CD4-positive, alpha-beta T cell treated with Interleukin-2 at 100 ng/mL for 4 hours (primary cell): Measurements from ENCODE around the gene ME3.
"Not testable (repeated sequence)": the region's sequence is repeated elsewhere in the genome, so short reads cannot be mapped to it uniquely, and the experiment has no call there.

Experiments
- DNase-seq: peaks from one replicate; pipeline ENCODE4 v3.0.0-alpha.2; 2020; ENCODE audit warnings: low spot score

ME3 gene

GRCh38 chr11:86558841-86559240 lies 113.6 kb downstream of the ME3 start:
- no peak for DNase-seq

GRCh38 chr11:86558207-86558606 lies 114.2 kb downstream of the ME3 start:
- DNase-seq: no peak

GRCh38 chr11:86555866-86556265 lies 116.5 kb downstream of the ME3 start:
- DNase-seq: no peak

GRCh38 chr11:86555401-86555800 lies 117.0 kb downstream of the ME3 start:
- DNase-seq: no peak

- no peak for DNase-seq
Measured at GRCh38 chr11:86553265-86553664, 119.2 kb downstream of the ME3 start.

- DNase-seq: no peak
Measured at GRCh38 chr11:86551288-86552092, 120.9 kb downstream of the ME3 start.

GRCh38 chr11:86550757-86551156 lies 121.7 kb downstream of the ME3 start:
- no peak for DNase-seq

- no peak for DNase-seq
Measured at GRCh38 chr11:86548271-86548917, 124.0 kb downstream of the ME3 start.

GRCh38 chr11:86547727-86548126 lies 124.7 kb downstream of the ME3 start:
- no peak for DNase-seq

GRCh38 chr11:86541299-86541698 lies 131.1 kb downstream of the ME3 start:
- DNase-seq: not testable (repeated sequence)

- DNase-seq: no peak
Measured at GRCh38 chr11:86538223-86538548, 134.2 kb downstream of the ME3 start.

- no peak for DNase-seq
Measured at GRCh38 chr11:86537541-86538222, 134.7 kb downstream of the ME3 start.

- DNase-seq: no peak
Measured at GRCh38 chr11:86535773-86536172, 136.6 kb downstream of the ME3 start.

- DNase-seq: no peak
Measured at GRCh38 chr11:86524620-86525352, 147.6 kb downstream of the ME3 start.

- DNase-seq: no peak
Measured at GRCh38 chr11:86523738-86524619, 148.4 kb downstream of the ME3 start.

GRCh38 chr11:86522512-86522911 lies 149.9 kb downstream of the ME3 start:
- DNase-seq: not testable (repeated sequence)

- no peak for DNase-seq
Measured at GRCh38 chr11:86519064-86519911, 153.1 kb downstream of the ME3 start.

- no peak for DNase-seq
Measured at GRCh38 chr11:86518211-86518610, 154.2 kb downstream of the ME3 start.

GRCh38 chr11:86517557-86517956 lies 154.9 kb downstream of the ME3 start:
- DNase-seq: no peak

- no peak for DNase-seq
Measured at GRCh38 chr11:86515297-86516094, 156.9 kb downstream of the ME3 start.
